PC-9 (cell line): ENCODE measurements around the gene SSH3. TPM values are rescaled to one million over a fixed set of nuclear protein-coding genes. Genes with fewer than 3 reads are reported as not detected.

Source experiments
- BruUV-seq: library from RNA; stranded (reverse); fragments of 400-500 nt; replicated peaks from 2 replicates; lab custom pipeline; 2021; lab: Mats Ljungman, UMichigan
- CTCF ChIA-PET: fragments of 300-600 bp; sonication (Branson Sonifier 250); formaldehyde crosslinking; loops from one replicate; lab custom pipeline; 2022; ENCODE audit warnings: antibody characterized with exemption; lab: Charles Lee
- POLR2A ChIA-PET: fragments of 300-600 bp; sonication (Branson Sonifier 250); formaldehyde crosslinking; loops from one replicate; lab custom pipeline; 2022; ENCODE audit warnings: antibody characterized with exemption; ENCODE audit not compliant: unreplicated experiment; lab: Charles Lee
- DNase-seq, 2 experiments: peaks; one replicate each; pipeline versions ENCODE4 v3.0.0 to v3.0.0-alpha.2; 2015 to 2022; ENCODE audit warnings: mixed read lengths in 1 of 2
- H2AFZ ChIP-seq: fragments of 200-600 bp; sonication (generic); 2 replicates; pipeline ENCODE4 v1.8.1; 2017; ENCODE audit warnings: antibody characterized with exemption
- H3F3A ChIP-seq: fragments of 200-600 bp; sonication (generic); 2 replicates; pipeline ENCODE4 v1.8.1; 2017; ENCODE audit warnings: antibody characterized with exemption, mild to moderate bottlenecking, low read depth; ENCODE audit not compliant: insufficient read depth
- H3K27ac ChIP-seq: fragments of 200-600 bp; sonication (generic); 2 replicates; pipeline ENCODE4 v1.6.1; 2016; ENCODE audit warnings: mixed run types
- H3K27me3 ChIP-seq: fragments of 200-600 bp; sonication (generic); 2 replicates; pipeline ENCODE4 v1.6.1; 2016; ENCODE audit warnings: low read depth, mixed run types; ENCODE audit not compliant: insufficient read depth
- H3K36me3 ChIP-seq: fragments of 200-600 bp; sonication (generic); 2 replicates; pipeline ENCODE4 v1.6.1; 2016; ENCODE audit warnings: low read depth, mixed run types
- H3K4me1 ChIP-seq: fragments of 200-600 bp; sonication (generic); replicated peaks from 2 replicates; pipeline ENCODE4 v1.6.1; 2016; ENCODE audit warnings: mixed run types; ENCODE audit not compliant: insufficient read depth
- H3K4me2 ChIP-seq: fragments of 200-600 bp; sonication (generic); 2 replicates; pipeline ENCODE4 v1.6.1; 2017; ENCODE audit warnings: mixed run types
- H3K4me3 ChIP-seq: fragments of 200-600 bp; sonication (generic); 2 replicates; pipeline ENCODE4 v1.6.1; 2016; ENCODE audit warnings: mixed run types
- H3K79me2 ChIP-seq: fragments of 200-600 bp; sonication (generic); 2 replicates; pipeline ENCODE4 v1.6.1; 2017; ENCODE audit warnings: low read depth, mixed run types
- H3K9me2 ChIP-seq: fragments of 200-600 bp; sonication (generic); 2 replicates; pipeline ENCODE4 v1.8.1; 2017; ENCODE audit warnings: mild to moderate bottlenecking; ENCODE audit not compliant: insufficient read depth
- H3K9me3 ChIP-seq: fragments of 200-600 bp; sonication (generic); 2 replicates; pipeline ENCODE4 v1.8.1; 2016; ENCODE audit warnings: low read depth; ENCODE audit not compliant: insufficient read depth
- H4K20me1 ChIP-seq: fragments of 200-600 bp; sonication (generic); 2 replicates; pipeline ENCODE4 v1.8.1; 2017; ENCODE audit not compliant: insufficient read depth
- CTCF ChIP-seq: fragments of 200-600 bp; sonication (generic); conservative IDR thresholded peaks from 2 replicates; pipeline ENCODE4 v1.6.1; 2017; ENCODE audit warnings: mixed run types, antibody characterized with exemption, mild to moderate bottlenecking, moderate library complexity
- EZH2 ChIP-seq: fragments of 200-600 bp; sonication (generic); IDR thresholded peaks from 2 replicates; pipeline ENCODE4 v1.8.0; 2017; ENCODE audit warnings: antibody characterized with exemption, low read depth
- intact Hi-C: fragments of 100-400 bp; cut with micrococcal nuclease; formaldehyde crosslinking; loops from one replicate; pipeline ENCODE4 v1.10.0; 2022; ENCODE audit not compliant: unreplicated experiment
- total RNA-seq: library from RNA; stranded (reverse); gene quantifications from 2 replicates; pipeline ENCODE4 v1.2.3, GENCODE V29; 2021

SSH3 gene
- total RNA-seq, 1 experiment from 2014 or later: 124 TPM

DNA sequence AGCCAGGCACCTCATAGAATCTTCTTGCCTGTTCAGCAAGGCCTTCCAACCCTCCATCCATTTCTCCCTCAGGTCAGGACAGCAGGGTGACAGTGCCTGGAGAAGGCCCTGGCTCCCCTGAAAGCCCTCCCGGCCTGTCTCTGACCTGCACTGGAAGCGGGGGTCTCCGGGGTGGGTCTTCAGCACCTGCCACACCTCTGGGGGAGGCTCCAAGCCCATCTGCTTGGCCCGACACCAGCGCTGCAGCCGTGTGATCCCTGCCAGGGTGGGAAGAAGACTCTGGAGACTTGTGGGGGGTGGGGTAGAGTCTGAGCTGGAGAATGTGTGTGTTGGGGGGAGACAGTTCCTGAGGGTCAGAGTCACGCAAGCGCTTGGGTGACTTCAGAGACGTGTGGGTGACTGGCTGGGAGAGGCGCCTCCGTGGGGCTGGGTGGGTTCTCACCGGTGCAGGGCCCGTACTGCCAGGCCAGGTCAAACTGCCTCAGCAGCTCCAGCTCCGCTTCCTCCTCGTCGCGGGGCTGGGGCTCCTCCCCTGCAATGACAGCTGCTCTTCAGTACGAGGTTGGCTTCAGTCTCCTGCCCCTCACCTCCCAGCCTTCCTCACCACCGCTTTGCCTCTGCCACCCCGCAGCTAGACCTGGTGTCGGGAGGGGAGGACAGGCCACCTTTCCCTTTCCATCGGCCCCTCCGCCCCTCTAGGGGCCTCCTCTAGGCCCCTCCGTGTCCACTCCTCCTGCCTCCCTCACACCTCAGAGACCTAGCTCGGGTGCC is 49.4 kb downstream of the SSH3 start:
- Histone ChIP-seq H3K79me2 (peaks cover 49% of the 10 kb centered on the region), H3K4me3 (peak overlapping the region; percentile 93), H3K27ac (peak overlapping the region; percentile 90), H4K20me1 (no peaks in the 10 kb centered on the region), H3K4me2 (peak overlapping the region; percentile 97), H3K9me2 (no peaks in the 10 kb centered on the region), H3K36me3 (no peaks in the 10 kb centered on the region), H3K9me3 (no peaks in the 10 kb centered on the region), H3K4me1 (peaks cover 70% of the 10 kb centered on the region), H2AFZ (peak overlapping the region; percentile 75), H3K27me3 (no peaks in the 10 kb centered on the region), H3F3A (peaks cover 69% of the 10 kb centered on the region)
- TF ChIP-seq CTCF (no peak), EZH2 (no peak)
- POLR2A ChIA-PET: interaction anchor here (0.6 to 1.2 kb wide), 6 partner anchors 25 to 298 kb away, joined by 3 to 7 read pairs (median 4); partner anchors contain the start of gene CDK2AP2
- DNase-seq: peak in 1 of 2 experiments; percentile 67
- CTCF ChIA-PET: interaction anchor here (0.7 to 4.1 kb wide), 5 partner anchors 21 to 112 kb away, joined by 3 to 55 read pairs (median 6); partner anchors contain the start of gene PPP1CA
- intact Hi-C loops: loop anchor here (1.0 to 5.0 kb wide), 4 partner anchors 22 to 305 kb away; partner anchors contain the start of genes GSTP1 and TMEM134
- BruUV-seq: TSS peak; percentile 58

- DNase-seq: peak; percentile 90 to 99
- peaks cover 76% of the 10 kb centered on the region for H3F3A ChIP-seq
- H4K20me1 ChIP-seq: no peaks in the 10 kb centered on the region
- no peaks in the 10 kb centered on the region for H3K9me2 ChIP-seq
- intact Hi-C loops: loop anchor here (1.0 to 5.0 kb wide), 4 partner anchors 21 to 304 kb away; partner anchors contain the start of genes GSTP1 and TMEM134
- no TSS peak for BruUV-seq
- CTCF ChIA-PET: interaction anchor here (0.7 to 4.1 kb wide), 6 partner anchors 8 to 111 kb away, joined by 3 to 55 read pairs (median 6); partner anchors contain the start of gene PPP1CA
- peak within 1 kb of the TSS; percentile 93 for H3K4me3 ChIP-seq
- peak; percentile 24; the same call in 1 of the 2 replicates for TF ChIP-seq CTCF
- TF ChIP-seq EZH2: no peak
- H3K4me1 ChIP-seq: peaks cover 70% of the 10 kb centered on the region
- peaks cover 43% of the 10 kb centered on the region for H3K79me2 ChIP-seq
- H3K36me3 ChIP-seq: no peaks in the 10 kb centered on the region
- peak within 1 kb of the TSS; percentile 90 for H3K27ac ChIP-seq
- no peaks in the 10 kb centered on the region for H3K27me3 ChIP-seq
- no peaks in the 10 kb centered on the region for H3K9me3 ChIP-seq
- peak within 1 kb of the TSS; percentile 97 for H3K4me2 ChIP-seq
- POLR2A ChIA-PET: interaction anchor here (0.6 to 1.7 kb wide), 16 partner anchors 17 to 299 kb away, joined by 3 to 17 read pairs (median 6); partner anchors contain the start of genes ACY3, CDK2AP2 and RAD9A
- H2AFZ ChIP-seq: peak within 1 kb of the TSS; percentile 75
These were observed 50.2 kb downstream of the SSH3 start, which contains the start of gene POLD4 for GRCh38 chr11:67353317-67354074. POLD4 (minus strand) TSS chr11:67353546; CDS start chr11:67353399, 147 bp downstream.
